Activated CD8-positive, alpha-beta memory T cell treated with anti-CD3 and anti-CD28 coated beads, Interleukin-2, amount 50 U/mL, for 4 hours (primary cell): ENCODE results near the gene DGKD.
A peak's percentile ranks its signal among the peaks of the same experiment; 100 is the strongest.

ENCODE experiments used
- DNase-seq: peaks from one replicate; pipeline ENCODE4 v3.0.0-alpha.2; 2020

Gene DGKD

DNA sequence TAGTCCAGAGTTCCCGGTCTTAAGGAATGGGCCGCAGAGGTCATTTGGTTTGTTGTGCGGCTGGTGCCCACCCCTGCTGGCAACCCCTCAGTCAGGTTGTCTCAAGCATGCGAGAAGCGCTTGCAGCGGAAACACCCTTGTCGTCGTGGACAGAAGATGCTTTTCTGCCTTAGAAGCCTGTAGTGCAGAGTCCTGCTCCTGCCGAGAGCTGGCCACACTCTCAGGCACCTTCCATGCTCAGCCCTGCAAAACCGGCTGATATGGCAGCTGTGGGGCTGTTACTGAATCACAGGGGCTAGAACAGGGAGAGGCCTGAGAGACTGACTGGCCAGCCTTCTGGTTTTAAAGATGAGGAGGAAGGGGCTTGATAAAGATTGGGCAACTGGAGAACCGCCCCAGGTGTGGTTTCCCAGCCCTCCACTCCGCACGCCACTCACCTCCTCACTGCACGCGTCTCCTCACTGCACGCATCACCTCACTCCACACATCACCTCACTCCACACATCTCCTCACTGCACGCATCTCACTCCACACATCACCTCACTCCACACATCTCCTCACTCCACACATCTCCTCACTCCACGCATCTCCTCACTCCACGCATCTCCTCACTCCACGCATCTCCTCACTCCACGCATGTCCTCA lies 108.7 kb downstream of the DGKD start:
- no peak for DNase-seq

DNA sequence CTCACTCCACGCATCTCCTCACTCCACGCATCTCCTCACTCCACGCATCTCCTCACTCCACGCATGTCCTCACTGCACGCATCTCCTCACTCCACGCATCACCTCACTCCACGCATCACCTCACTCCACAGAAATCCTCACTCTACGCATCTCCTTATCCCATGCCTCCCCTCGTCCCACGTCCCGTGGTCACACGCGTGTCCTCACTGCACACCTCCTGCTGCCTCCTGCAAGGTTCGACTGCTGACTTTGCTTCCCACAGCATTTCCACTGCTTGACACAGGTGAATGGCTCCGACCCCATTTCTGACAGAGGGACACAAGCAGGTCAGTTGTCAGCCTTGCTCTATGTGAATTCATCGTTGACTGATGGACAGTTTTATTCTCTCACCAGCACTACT lies 109.3 kb downstream of the DGKD start:
- no peak for DNase-seq

DNA sequence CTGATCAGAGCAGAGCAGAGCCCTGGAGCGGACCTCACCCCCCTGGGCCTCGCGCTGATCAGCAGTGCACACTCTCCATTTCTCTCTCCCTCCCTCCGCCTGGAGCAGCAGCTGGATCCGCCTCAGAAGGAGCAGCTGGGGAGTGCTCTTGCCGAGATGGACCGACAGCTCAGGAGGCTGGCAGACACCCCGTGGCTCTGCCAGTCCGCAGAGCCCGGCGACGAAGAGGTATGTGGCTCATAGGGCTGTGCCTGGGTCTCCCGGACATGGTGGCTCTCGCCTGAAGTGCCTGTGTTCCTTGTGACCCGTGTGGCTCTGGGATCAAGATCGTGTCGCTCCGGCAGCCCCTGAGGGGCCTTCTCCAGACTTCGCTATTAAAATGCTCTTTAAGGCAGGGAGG lies 109.8 kb downstream of the DGKD start:
- no peak for DNase-seq

DNA sequence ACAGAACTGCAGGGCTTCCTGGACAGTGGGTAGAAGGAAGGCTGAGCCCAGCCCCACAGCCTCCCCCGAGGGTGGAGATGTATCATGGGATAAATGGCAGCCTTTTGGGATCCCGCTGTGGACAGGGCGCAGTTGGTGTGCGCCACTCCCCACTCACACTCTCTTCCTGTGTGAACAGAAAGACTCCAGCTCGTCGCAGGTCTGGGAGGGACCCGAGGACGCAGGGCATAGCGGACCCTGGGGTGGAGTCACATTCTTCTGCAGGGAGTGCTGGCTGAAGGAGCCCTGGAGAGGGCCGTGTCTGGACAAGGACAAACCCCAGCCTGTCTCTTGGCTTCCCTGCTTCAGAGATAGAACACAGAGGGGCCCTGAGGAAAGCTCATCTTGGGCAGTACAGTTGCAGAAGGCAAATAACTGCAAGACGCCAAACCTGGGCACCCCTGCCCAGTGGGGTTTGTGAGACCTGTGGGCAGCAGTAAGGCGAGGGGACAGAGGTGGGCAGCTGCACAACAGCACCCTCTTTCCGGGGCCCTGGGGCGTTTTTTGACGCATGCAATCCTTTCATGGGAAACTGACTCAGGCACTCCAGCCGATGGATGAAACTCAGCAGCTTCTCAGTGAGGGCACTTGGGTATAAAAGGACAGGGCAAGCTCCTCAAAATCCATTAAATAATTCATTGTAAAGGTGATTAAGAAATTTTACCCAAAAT lies 110.4 kb downstream of the DGKD start:
- no peak for DNase-seq

DNA sequence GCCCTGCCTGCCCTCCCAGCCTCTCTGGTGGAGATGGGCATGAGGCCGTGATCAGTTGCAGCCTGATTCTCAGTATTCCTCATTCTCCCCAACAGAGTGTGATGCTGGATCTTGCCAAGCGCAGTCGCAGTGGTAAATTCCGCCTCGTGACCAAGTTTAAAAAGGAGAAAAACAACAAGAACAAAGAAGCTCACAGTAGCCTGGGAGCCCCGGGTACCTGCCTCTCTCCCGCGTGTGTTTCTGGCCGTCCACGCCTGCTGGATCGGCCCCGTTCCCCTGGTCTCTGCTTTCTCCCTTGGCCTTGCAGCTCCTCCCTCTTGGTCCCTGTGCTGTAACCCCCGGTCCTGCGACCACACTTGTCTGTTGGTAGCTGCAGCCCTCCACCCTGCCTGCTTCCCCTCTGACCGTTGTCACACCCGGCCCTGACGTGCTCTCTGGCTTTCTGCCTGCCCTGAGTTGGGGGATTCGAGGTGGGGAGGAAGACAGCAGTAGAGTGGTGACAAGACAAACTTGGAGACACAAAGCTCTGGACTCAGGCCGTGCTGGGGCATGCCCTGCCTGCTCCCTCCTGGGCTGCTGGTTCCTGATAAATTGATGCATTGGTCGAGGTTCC lies 112.8 kb downstream of the DGKD start:
- DNase-seq = no peak

DNA sequence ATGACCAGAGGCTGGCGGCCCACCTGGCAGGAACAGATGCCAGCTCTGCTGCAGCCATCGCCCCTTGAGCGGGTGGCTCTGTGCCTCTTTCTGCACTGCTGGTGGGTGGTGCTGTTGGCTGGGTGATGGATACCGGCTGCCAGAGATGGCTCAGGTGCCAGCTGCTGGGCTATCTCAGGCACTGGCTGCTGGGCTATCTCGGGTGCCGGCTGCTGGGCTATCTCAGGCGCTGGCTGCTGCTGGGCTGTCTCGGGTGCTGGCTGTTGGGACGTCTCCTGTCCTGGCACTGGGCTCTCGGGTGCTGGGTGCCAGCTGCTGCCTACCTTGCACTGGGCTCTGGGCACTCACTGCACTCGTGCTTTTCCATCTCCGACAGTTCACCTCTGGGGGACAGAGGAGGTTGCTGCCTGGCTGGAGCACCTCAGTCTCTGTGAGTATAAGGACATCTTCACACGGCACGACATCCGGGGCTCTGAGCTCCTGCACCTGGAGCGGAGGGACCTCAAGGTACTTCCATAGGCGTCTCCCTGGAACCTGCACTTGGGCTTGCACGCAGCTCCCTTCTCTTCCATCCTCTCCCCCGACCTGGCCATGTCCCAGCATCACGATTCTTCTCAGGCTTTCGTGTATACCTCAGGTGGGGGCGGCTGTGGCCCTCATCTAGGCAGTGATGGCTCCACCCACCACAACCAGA lies 113.9 kb downstream of the DGKD start:
- DNase-seq = no peak

DNA sequence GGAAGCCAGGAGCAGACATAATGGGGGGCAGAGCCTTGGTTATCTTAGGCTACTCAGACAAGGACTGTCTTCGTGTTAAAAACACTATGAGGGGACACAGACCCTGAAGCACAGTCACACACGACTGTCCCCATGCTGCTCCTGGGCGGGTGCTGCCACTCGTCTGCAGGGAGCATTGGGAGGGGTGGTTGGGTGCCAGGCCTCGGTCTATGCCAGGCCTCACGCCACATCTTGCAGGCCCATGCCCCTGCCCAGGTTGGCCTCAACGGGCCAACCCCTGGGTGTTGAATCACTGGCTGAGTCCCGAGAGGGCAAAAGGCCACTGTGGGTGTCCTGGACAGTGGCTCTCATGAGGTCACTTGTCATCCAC lies 114.4 kb downstream of the DGKD start:
- no peak for DNase-seq

DNA sequence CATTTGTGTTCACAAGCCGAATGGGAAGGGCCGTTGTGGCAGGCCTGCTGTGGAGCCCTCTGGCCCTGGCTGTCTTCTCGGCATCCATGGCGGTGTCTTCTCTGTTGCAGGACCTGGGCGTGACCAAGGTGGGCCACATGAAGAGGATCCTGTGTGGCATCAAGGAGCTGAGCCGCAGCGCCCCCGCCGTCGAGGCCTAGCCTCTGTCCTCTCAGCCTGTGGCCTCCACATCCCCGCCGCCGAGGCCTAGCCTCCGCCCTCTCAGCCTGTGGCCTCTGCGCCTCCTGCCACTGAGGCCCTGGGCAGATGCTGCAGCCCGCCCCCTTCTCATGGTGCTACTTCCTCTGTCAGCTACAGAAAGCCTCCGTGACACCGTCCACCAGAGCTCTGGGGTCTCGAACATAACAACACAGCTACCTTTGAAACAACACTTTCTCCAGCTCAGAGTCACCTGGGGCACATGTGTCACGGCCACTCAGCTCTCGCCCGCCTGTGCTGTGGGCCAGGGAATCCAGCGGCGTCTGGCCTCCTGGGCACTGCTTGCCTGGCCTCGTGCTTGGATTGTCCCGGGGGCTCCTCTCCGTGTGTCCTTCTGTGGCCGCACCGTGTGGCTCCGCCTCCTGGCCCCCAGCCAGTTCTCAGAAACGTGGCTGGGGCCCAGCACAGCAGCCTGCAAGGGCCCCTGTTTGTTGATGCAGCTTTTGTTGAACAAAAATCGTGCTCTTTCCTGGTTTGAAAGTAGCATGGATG lies 115.1 kb downstream of the DGKD start:
- DNase-seq = peak; percentile 12

DNA sequence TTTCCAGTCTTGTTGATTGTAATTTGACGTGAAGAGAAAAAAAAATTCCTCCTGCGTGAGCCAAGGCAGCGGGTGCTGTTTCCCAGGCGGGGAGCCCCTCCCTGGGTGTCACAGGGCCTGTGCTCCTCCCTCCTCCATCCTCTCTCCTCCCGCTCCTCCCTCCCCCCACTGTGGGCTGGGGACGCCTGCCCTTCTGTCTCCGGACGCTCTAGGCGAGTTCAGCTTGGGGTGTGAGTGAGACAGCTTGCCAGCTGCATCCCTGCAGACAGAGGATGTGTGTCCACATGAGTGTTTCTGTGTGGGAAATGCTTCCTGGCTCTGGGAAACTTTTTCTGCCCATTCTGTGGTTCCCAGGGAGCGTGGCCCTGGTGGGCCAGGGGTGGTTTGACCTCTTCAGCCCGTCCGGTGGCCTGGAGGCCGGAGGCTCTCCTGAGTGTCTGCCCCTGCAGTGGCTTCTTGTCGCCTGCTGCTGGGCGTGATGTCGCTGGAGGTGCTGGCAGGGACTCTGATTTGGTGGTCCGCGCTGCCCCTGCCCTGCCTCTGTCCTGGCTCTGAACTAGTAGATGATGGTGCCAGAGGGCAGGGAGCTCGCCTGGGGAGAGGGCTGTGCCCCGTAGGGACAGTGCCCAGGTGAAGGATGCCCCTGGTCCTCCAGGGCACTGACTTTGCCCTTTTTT lies 115.9 kb downstream of the DGKD start:
- no peak for DNase-seq

DNA sequence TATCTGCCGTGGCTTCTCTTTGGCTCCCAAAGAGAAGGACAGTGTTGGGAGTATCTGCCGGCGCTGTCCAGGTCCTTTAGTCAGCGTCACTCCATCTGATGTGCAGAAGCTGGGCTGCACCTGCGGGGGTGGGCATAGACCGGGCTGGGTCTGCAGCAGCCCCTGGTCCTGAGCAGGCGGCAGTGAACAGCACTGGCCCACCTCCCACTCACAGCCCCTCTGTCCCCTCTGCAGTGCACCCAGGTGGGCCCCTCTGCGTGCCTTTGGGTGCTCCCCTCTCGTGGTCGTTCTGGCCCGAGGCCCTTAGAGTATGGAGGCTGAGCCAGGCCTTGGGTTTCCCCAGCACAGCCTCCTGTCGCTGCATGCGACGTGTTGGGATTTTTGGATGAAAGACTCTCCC lies 116.5 kb downstream of the DGKD start:
- DNase-seq = no peak

DNA sequence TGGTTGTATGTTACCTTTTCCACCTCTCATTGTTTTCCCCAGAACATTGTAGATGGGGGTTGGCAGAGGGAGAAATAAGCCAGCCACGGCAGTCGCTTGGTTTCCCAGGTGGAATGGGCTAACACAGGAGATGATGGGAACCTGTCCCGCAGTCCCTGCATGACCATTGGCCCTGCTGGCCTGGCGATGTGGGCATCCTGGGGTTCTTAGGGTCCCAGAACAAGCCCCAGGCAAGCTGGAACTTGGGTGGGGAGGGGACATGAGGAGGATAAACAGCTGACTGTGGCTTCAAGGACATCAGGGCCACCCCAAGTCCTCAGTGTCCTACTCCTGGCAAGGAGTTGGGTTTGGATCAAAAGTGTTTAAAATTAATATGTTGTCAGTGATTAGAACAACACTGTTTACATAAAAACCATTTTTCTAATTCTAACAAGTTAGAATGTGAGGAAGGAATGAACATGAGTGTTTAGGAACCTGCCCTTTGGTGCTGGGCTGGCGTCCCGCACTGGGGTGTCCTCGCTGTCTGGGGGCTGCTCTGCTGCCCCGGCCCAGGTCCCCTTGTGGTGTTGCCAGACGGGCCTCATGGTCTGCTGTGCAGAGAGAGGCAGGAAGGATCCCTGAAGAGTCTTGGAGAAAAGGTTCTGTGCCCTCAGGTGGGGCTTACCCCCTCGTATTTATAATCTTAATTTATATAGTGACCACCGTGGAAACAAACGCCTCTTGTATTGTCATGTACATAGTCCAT lies 117.2 kb downstream of the DGKD start:
- DNase-seq = no peak

DNA sequence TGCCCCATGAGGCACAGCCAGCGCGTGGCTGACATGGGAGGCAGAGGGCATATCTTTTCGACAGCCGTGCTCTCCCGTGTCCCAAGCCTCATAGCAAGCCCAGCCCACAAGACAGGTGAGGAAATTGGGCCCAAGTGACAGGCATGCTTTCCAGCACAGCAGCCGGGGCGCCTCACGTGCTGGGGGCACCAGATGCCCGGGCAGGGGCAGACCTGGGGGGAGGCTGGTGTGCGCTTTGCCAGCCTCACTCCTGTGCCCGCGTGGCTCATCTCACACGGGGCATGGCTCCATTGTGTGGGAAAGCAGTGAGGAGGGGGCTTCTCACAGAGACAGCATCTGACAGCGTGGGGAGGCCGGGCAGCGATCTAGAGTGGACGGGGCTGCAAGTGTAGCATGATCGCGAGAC lies 119.1 kb downstream of the DGKD start:
- no peak for DNase-seq

DNA sequence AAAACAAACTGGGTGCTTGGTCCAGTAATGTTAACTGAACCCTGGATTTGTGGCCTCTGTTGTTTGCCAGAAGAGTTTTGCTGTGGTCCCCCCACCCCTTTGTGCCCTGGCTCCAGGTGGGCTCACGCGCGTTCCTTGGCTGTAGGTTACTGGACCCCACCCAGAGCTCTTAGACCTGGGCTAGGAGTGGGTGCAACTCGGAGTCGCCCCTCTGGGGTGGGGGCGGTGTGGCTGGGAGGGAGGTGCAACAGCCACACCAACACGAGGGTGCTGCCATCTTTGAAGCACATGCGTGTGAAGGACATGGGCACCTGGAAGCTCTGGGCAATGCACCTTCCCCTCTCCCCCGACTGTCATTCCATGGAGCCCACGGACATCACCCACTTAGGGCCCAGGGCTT lies 119.6 kb downstream of the DGKD start:
- no peak for DNase-seq

DNA sequence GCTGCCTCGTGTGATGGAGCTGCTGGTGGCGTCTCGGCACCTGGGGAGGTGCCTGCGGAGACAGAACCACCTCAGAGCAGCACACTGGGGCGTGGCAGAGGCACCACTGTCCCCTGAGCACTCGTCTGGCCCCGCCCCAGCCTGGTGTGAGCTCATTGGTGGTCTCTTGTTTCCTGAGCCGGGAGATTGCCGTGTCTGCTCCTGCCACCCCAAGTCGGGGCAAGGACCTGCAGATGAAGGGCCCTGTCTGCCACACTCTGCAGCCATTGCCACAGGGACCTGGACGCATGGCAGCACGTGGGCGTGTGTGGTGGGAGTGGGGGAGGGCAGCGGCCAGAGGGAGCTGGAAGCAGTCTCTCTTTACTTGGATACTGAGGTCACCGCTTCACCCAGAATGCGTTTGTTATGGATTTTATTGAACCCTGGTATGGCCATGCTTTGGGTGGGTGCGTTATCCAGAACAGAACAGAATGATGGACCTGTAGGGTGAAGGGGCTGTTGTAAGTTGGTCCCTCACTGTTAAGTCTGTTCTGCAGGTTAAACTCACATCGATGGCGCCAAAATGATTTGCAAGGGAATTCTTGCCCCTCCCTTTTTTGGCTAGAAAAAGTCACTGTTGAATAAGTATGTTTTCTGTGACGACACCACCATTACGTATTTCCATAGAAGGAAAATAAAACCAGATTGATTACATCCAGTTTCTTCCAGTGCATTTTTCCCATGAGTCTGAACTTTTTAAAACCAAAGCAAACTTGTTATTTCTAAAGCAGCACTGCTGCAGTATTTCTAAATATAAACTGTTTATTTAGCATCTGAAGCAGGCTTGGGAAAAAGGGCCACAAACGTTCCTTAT lies 120.2 kb downstream of the DGKD start:
- no peak for DNase-seq

DNA sequence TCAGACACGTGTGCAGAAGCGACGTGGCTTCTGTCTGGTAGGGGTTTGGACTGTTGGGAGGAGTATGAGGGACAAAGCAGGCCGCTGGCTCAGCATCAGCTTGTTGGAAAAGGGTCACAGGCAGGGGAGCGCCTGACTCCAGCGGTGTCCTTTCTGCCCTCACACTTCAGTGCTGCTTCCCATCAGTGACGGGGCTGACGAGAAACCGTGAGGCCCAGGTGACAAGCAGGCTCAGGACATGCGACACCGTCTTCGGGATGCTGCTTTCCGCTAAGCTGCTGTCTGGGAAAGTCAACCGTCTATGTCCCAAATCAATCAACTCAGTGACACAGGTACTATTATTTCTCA lies 121.7 kb downstream of the DGKD start:
- DNase-seq = no peak

DNA sequence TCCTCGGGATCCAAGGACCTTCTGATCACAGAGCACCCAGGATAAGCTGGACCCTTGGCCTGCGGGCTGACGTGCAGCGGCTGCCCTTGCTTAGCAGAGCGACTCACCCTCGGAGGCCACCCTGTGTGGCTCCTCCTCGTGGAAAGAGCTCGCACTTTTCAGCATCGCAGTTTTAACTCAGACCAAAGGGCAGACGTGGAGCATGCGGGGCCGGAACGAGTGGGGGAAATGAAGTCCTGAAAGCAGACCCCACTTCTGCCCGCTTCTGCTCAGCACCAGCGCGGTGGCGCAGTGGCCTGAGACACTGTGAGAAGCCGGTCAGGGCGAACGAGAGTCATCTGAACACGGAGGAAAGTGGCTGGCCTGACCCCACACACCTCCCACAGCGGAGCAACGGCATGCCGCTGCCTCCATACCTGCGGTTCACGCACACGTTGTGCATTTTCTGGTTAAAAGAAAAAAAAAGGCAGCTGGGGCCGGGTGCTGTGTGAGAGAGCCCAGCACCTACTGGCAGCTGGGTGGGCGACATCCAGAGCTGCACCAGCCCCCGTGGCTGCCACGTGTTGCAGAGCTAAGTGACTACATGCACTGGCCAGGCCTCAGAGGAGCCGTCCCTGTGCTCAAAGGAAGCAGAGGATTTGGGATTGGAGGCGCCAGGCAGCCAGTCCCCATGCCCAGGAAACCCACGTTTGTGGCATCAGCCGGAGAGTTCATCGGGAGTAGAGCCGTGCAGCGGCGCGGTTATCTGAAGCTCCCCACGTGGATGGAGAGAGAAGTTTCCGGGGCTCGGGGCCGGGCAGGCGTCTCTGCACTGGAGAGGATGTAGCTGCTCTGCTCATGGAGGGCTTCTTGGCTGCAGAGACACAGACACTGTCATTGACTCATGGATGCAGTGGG lies 122.6 kb downstream of the DGKD start:
- DNase-seq = no peak

DNA sequence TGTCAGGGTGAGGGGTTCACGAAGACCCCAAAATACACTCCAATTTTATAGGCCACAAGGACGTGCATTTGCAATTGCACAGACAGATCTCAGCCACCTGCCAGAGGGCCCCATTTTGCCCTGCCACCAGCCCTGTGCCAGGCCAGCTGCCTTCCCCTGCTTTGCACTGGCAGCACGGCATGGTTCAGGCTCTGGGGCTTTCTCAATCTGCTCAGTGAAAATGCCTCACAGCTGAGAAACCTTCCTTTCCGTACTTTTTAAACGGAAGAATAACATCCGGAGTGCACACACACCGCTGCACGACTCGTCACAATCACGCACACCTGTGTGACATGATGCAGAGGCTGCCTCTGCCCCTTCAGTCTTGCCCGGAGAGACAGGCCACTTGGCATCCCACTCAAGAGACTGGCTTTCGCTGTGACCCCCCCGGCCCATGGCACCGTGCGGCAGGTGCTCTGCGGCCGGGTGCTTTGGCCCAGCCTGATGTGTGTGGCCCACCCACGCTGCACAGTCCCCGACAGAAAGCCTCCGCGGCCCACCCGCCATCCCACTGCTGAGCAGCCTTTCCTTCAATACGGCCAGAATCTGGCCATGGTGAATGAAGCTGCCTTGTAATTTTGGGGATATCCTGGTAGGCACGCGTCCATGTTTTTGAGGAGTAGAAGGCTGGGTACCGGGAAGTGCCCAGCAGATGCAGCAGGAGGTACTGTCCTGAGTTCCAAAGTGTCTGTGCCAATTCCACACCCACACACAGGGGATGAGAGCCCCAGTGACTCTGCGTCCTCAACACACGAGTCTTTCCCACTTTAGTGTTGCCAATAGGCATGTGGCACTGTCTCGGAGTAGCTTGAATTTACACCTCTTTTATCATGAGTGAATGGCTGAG lies 123.5 kb downstream of the DGKD start:
- no peak for DNase-seq

DNA sequence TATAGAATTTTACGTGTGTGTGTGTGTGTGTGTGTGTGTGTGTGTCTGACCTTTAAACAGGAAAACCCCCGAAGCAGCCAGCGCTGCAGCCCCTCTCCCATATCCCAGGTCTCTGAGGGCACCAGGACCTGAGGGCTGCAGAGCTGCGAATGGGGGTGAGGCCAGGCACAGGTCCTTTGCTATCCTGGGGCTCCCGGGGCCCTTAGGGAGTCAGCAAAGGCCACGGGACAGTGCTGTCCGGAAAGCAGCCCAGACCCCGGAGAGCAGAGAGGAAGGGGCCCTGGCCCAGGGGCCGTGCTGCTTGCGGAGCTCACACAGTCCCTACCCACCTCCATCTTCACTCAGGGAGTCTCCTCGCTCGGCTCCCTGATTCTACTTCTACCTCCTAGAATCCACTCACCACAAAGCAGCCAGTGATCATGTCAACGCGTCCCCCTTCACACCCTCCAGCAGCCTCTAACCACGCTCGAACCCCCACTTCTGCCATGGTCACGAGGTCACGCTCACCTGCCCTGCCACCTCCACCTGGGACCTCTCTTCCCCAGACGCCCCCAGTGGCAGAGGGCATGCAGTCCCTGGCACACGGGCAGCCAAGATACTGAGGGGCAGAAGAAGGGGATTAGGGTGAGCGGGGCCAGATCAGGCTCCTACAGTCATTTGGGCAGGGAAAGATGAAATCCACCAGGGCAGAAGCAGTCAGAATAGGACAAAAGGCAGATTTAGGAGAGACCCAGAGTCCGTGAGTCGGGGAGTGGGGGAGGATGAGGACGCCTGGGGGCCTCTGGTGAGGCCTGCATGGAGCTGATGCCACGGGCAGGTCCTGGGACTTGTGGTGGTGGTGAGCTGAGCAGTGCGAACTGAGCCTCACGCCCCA lies 125.6 kb downstream of the DGKD start:
- no peak for DNase-seq
